GM23248 (cell line): Measurements from ENCODE around the gene ACAP1.

Experiments used
- EZH2 ChIP-seq: fragments of 200-600 bp; sonication (generic); IDR thresholded peaks from 2 replicates; pipeline ENCODE4 v1.6.1; 2018; ENCODE audit warnings: antibody characterized with exemption, mild to moderate bottlenecking; ENCODE audit not compliant: insufficient read depth, poor library complexity, severe bottlenecking
- EZH2phosphoT487 ChIP-seq: fragments of 200-600 bp; sonication (generic); IDR thresholded peaks from 2 replicates; pipeline ENCODE4 v1.6.1; 2018; ENCODE audit warnings: antibody characterized with exemption, moderate library complexity, mild to moderate bottlenecking, low read depth; ENCODE audit not compliant: insufficient read depth

GRCh38 chr17:7380855-7381683 is 44.7 kb downstream of the ACAP1 start, which contains the start of gene TNK1:
- TF ChIP-seq EZH2, result no peak
- TF ChIP-seq EZH2phosphoT487, result no peak
